Kidney (tissue), 14 donors: ENCODE results near the gene SYNE1. TPM values are rescaled to one million over a fixed set of nuclear protein-coding genes. Genes with fewer than 3 reads are reported as not detected.

Source experiments
- DNase-seq, 5 donors: peaks; one replicate each; pipeline ENCODE4 v3.0.0-alpha.2; 2013 to 2020
- FAIRE-seq: peaks from 2 replicates; lab custom pipeline; 2012; peaks lifted over from hg19 to GRCh38; lab: Jason Lieb, UNC
- H3K27ac ChIP-seq, 2 donors: one replicate each; pipeline ENCODE4 v1.7.0; 2013; ENCODE audit warnings: low read depth in 2 of 2, low read length in 2 of 2, inconsistent platforms in 1 of 2
- H3K27me3 ChIP-seq: one replicate; pipeline ENCODE4 v1.7.1; 2013; ENCODE audit warnings: low read length, inconsistent platforms; ENCODE audit not compliant: control insufficient read depth, insufficient read depth
- H3K36me3 ChIP-seq, 3 donors: one replicate each; pipeline versions ENCODE4 v1.7.0 to v1.7.1; 2013; ENCODE audit warnings: low read length in 3 of 3, control low read depth in 1 of 3, inconsistent platforms in 1 of 3; ENCODE audit not compliant: insufficient read depth in 3 of 3, control insufficient read depth in 2 of 3
- H3K4me1 ChIP-seq, 3 donors: one replicate each; pipeline versions ENCODE4 v1.7.0 to v1.7.1; 2013; ENCODE audit warnings: low read length in 3 of 3, inconsistent platforms in 1 of 3, low read depth in 1 of 3; ENCODE audit not compliant: control insufficient read depth in 2 of 3, insufficient read depth in 2 of 3
- H3K4me3 ChIP-seq, 3 donors: one replicate each; pipeline versions ENCODE4 v1.7.0 to v1.8.1; 2013; ENCODE audit warnings: low read length in 3 of 3, control low read depth in 1 of 3, inconsistent platforms in 1 of 3
- H3K9ac ChIP-seq, 3 donors: one replicate each; pipeline versions ENCODE4 v1.7.0 to v1.7.1; 2013; ENCODE audit warnings: low read length in 3 of 3, control low read depth in 1 of 3, inconsistent platforms in 1 of 3
- H3K9me3 ChIP-seq, 3 donors: one replicate each; pipeline versions ENCODE4 v1.7.0 to v1.7.1; 2013; ENCODE audit warnings: low read length in 3 of 3, control low read depth in 1 of 3, inconsistent platforms in 1 of 3; ENCODE audit not compliant: control insufficient read depth in 2 of 3, insufficient read depth in 1 of 3
- CTCF ChIP-seq: IDR thresholded peaks from 3 replicates; pipeline ENCODE4 v1.5.1; 2012; ENCODE audit warnings: mild to moderate bottlenecking, moderate library complexity, borderline replicate concordance; ENCODE audit not compliant: insufficient read depth; ENCODE audit errors: extremely low read depth
- intact Hi-C: fragments of 100-400 bp; cut with DNase I; formaldehyde crosslinking; loops from one replicate; pipeline ENCODE4 v1.11.1; 2022
- polyA plus RNA-seq: library from polyadenylated mRNA; stranded (reverse); fragments of 350-450 nt; fragmentation: Illumina TruSeq; extraction: RNeasy Lipid Tissue Mini Kit (QIAGEN cat#74804); gene quantifications from one replicate; pipeline ENCODE4 v1.2.3, GENCODE V29; 2014; ENCODE audit warnings: low read depth, low replicate concordance; ENCODE audit not compliant: insufficient read depth
- total RNA-seq: library from RNA; stranded (reverse); fragmentation: NEBNext Ultra II Directional; extraction: Animal tissue kit (Norgen Biotek cat#: 25700); gene quantifications from one replicate; pipeline ENCODE4 v1.2.1, GENCODE V29; 2021
- donor health status: control.
- donor health status: control.
- donor health status: control.
- donor health status: control.
- donor health status: control.
- donor health status: DM: yes; HTN: yes; CAD: no.
- donor health status: Normal renal cell carcinoma (clear cell type).

The SYNE1 gene
- total and polyA plus RNA-seq, 2 donors from 2014 or later: 47.8 to 216 TPM

GRCh38 chr6:152298848-152299735, 338.1 kb downstream of the SYNE1 start:
- Histone ChIP-seq H3K36me3 (peaks cover 0 to 7% (median 0%) of the 10 kb centered on the region in 3 donors), H3K4me3 (no peak overlapping the region), H3K27me3 (no peaks in the 10 kb centered on the region), H3K4me1 (peaks cover 0 to 21% (median 13%) of the 10 kb centered on the region in 3 donors), H3K27ac (no peak overlapping the region), H3K9ac (no peak overlapping the region), H3K9me3 (no peaks in the 10 kb centered on the region)
- intact Hi-C loops: no loop called here
- no peak for TF ChIP-seq CTCF
- FAIRE-seq (no peak), DNase-seq (peak in 1 of 5 donors; percentile 7)

- H3K4me3 ChIP-seq: no peak overlapping the region
- peaks cover 0 to 21% (median 13%) of the 10 kb centered on the region in 3 donors for H3K4me1 ChIP-seq
- H3K27ac ChIP-seq: no peak overlapping the region
- H3K36me3 ChIP-seq: peaks cover 3 to 13% (median 8%) of the 10 kb centered on the region in 3 donors
- DNase-seq: no peak
- no peak for TF ChIP-seq CTCF
- no peaks in the 10 kb centered on the region for H3K9me3 ChIP-seq
- no peak for FAIRE-seq
- no peaks in the 10 kb centered on the region for H3K27me3 ChIP-seq
- H3K9ac ChIP-seq: no peak overlapping the region
- intact Hi-C loops: no loop called here
Observed at GRCh38 chr6:152298055-152298647, 339.0 kb downstream of the SYNE1 start.

DNA sequence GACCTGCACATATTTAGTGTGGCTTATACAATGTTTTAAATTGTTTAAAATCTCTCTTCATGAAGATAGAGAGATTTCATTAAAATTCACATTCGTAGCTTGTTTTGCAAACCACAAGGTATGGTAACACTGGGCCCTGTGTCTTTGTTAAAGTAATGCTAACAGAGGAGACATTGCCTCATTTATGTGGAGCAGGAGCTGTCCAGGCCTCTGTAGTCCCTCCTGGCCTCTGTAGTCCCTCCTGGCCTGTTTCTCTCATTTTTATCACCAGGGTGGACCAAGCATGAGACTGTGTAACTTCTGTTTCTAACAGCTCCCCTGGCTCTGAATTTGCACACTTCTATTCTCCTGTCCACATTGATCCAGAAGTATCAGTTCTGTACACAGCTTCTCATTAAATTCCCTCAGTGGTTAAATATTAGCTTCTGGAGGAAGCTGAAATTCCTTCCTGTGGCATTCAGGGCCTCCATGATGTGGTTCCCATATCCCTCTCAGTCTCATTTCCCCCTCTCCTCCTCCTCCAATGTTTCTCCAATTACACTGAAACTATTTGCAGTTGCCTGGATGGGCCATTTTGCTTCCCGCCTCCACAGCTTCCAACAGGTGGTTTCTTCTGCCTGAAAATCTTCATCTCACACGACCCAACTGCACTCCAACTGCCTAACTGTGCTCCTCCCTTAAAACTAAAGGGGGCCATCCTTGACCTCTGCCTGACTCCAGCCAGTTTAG, 340.4 kb downstream of the SYNE1 start:
- no peak overlapping the region for H3K9ac ChIP-seq
- H3K27me3 ChIP-seq: no peaks in the 10 kb centered on the region
- no peaks in the 10 kb centered on the region for H3K9me3 ChIP-seq
- peaks cover 0 to 17% (median 13%) of the 10 kb centered on the region in 3 donors for H3K4me1 ChIP-seq
- no peak overlapping the region for H3K4me3 ChIP-seq
- H3K27ac ChIP-seq: no peak overlapping the region
- no peak for TF ChIP-seq CTCF
- DNase-seq (peak in 3 of 5 donors; percentile 36 to 65 (median 49)), FAIRE-seq (no peak)
- intact Hi-C loops: no loop called here
- H3K36me3 ChIP-seq: peaks cover 6 to 19% (median 17%) of the 10 kb centered on the region in 3 donors
